Trophoblast cell (in vitro differentiated cells and primary cell): ENCODE results near the gene HS3ST3A1.
A peak's percentile ranks its signal among the peaks of the same experiment; 100 is the strongest.

Experiments used
- DNase-seq, 2 donors: peaks; one replicate each; pipeline ENCODE4 v3.0.0-alpha.2; 2016
- H2AFZ ChIP-seq: 2 replicates; pipeline ENCODE4 v1.6.1; 2013; ENCODE audit warnings: low read length, moderate library complexity, mild to moderate bottlenecking; ENCODE audit not compliant: insufficient read depth, poor library complexity
- H2AK5ac ChIP-seq: 2 replicates; pipeline ENCODE4 v1.6.1; 2013; ENCODE audit warnings: mild to moderate bottlenecking, low read length
- H2BK120ac ChIP-seq: 2 replicates; pipeline ENCODE4 v1.6.1; 2013; ENCODE audit warnings: low read length, mild to moderate bottlenecking, moderate library complexity; ENCODE audit not compliant: insufficient read depth, poor library complexity
- H2BK12ac ChIP-seq: 2 replicates; pipeline ENCODE4 v1.6.1; 2013; ENCODE audit warnings: mild to moderate bottlenecking, low read length, moderate library complexity
- H2BK5ac ChIP-seq: 2 replicates; pipeline ENCODE4 v1.6.1; 2013; ENCODE audit warnings: low read length, low read depth, moderate library complexity, mild to moderate bottlenecking; ENCODE audit not compliant: poor library complexity
- H3K14ac ChIP-seq: 2 replicates; pipeline ENCODE4 v1.6.1; 2013; ENCODE audit warnings: mild to moderate bottlenecking, low read length
- H3K18ac ChIP-seq: 2 replicates; pipeline ENCODE4 v1.6.1; 2013; ENCODE audit warnings: mild to moderate bottlenecking, low read length
- H3K23ac ChIP-seq: 2 replicates; pipeline ENCODE4 v1.6.1; 2013; ENCODE audit warnings: low read length
- H3K27ac ChIP-seq: 2 replicates; pipeline ENCODE4 v1.5.1; 2013; ENCODE audit warnings: low read depth, mild to moderate bottlenecking, inconsistent platforms, low read length, moderate library complexity
- H3K27me3 ChIP-seq: 2 replicates; pipeline ENCODE4 v1.6.1; 2013; ENCODE audit warnings: inconsistent platforms, mild to moderate bottlenecking, low read length, moderate library complexity; ENCODE audit not compliant: insufficient read depth
- H3K36me3 ChIP-seq, 2 experiments: 1 replicate in 1 of 2; 2 replicates in 1 of 2; pipeline ENCODE4 v1.6.1; 2013; ENCODE audit warnings: low read length in 2 of 2, mild to moderate bottlenecking in 2 of 2, moderate library complexity in 1 of 2; ENCODE audit not compliant: insufficient read depth in 2 of 2, control insufficient read depth in 1 of 2
- H3K4ac ChIP-seq: 2 replicates; pipeline ENCODE4 v1.6.1; 2013; ENCODE audit warnings: low read depth, mild to moderate bottlenecking, low read length, moderate library complexity
- H3K4me1 ChIP-seq, 2 experiments: 1 replicate in 1 of 2; 2 replicates in 1 of 2; pipeline ENCODE4 v1.6.1; 2013; ENCODE audit warnings: low read length in 2 of 2, mild to moderate bottlenecking in 2 of 2, moderate library complexity in 1 of 2; ENCODE audit not compliant: insufficient read depth in 2 of 2, control insufficient read depth in 1 of 2
- H3K4me2 ChIP-seq: 2 replicates; pipeline ENCODE4 v1.6.1; 2013; ENCODE audit warnings: inconsistent platforms, mild to moderate bottlenecking, low read length, moderate library complexity
- H3K4me3 ChIP-seq: 2 replicates; pipeline ENCODE4 v1.5.1; 2013; ENCODE audit warnings: mild to moderate bottlenecking, low read depth, low read length, inconsistent platforms
- H3K79me1 ChIP-seq: one replicate; pipeline ENCODE4 v1.6.1; 2013; ENCODE audit warnings: low read length
- H3K79me2 ChIP-seq: 2 replicates; pipeline ENCODE4 v1.6.1; 2013; ENCODE audit warnings: low read length, mild to moderate bottlenecking; ENCODE audit not compliant: control insufficient read depth, insufficient read depth, poor library complexity
- H3K9ac ChIP-seq: 2 replicates; pipeline ENCODE4 v1.6.1; 2013; ENCODE audit warnings: mild to moderate bottlenecking, low read length
- H3K9me3 ChIP-seq: 2 replicates; pipeline ENCODE4 v1.6.1; 2013; ENCODE audit warnings: low read depth, mild to moderate bottlenecking, control low read depth, inconsistent platforms, low read length; ENCODE audit not compliant: insufficient read depth
- H4K12ac ChIP-seq: 2 replicates; pipeline ENCODE4 v1.6.1; 2013; ENCODE audit warnings: low read depth, mild to moderate bottlenecking, low read length, moderate library complexity
- H4K8ac ChIP-seq: 2 replicates; pipeline ENCODE4 v1.6.1; 2013; ENCODE audit warnings: low read depth, mild to moderate bottlenecking, low read length, moderate library complexity
- H4K91ac ChIP-seq: one replicate; pipeline ENCODE4 v1.6.1; 2013; ENCODE audit warnings: low read depth, mild to moderate bottlenecking, low read length, moderate library complexity
- WGBS: extraction: QIAGEN DNeasy Blood & Tissue Kit; methylation state at CpG from one replicate; pipeline ENCODE4 v1.1.7; 2013; ENCODE audit warnings: missing lambda C conversion rate; ENCODE audit not compliant: insufficient read length, insufficient coverage; ENCODE audit errors: extremely low coverage; 5-methylcytosine and 5-hydroxymethylcytosine counted together

Gene HS3ST3A1

DNA sequence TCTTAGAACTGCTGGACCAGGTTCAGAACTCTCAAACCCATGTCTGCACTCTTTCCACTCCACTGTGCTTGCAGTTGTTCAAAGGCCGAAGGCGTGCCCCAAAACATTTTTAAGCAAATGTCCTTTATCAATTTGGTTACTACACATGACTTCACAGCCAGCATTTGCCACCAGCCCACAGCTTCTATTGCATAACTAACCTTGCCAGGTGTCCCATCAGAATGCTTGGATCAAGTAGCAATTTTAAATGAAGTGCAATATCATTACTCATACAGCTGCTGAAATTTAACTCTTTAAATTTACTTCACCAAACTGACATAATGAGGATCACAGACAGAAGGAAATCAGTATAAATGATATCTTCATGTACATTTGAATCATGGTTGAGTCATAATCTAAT, 29.8 kb upstream of the HS3ST3A1 start:
- Histone ChIP-seq H3K18ac (no peak overlapping the region), H3K4me3 (no peak overlapping the region), H2AFZ (no peak overlapping the region), H3K9ac (no peak overlapping the region), H3K4me1 (no peaks in the 10 kb centered on the region), H3K4ac (no peak overlapping the region), H2AK5ac (no peak overlapping the region), H3K36me3 (no peaks in the 10 kb centered on the region), H3K4me2 (no peak overlapping the region), H3K9me3 (no peaks in the 10 kb centered on the region), H2BK5ac (no peak overlapping the region), H3K14ac (no peak overlapping the region), H2BK12ac (no peak overlapping the region), H4K8ac (no peak overlapping the region), H3K23ac (no peak overlapping the region), H2BK120ac (no peak overlapping the region), H3K79me1 (no peaks in the 10 kb centered on the region), H4K12ac (no peak overlapping the region), H4K91ac (no peak overlapping the region), H3K27me3 (no peaks in the 10 kb centered on the region), H3K27ac (no peak overlapping the region), H3K79me2 (no peaks in the 10 kb centered on the region)
- DNase-seq, result peak; percentile 67 to 82
- no CpG with 5 or more reads among the region's 2 CpGs for WGBS

GRCh38 chr17:13626703-13627102, 25.0 kb upstream of the HS3ST3A1 start:
- H2AK5ac ChIP-seq, result no peak overlapping the region
- H3K79me1 ChIP-seq, result no peaks in the 10 kb centered on the region
- no peak overlapping the region for H4K12ac ChIP-seq
- peaks cover 3% of the 10 kb centered on the region for H3K9me3 ChIP-seq
- H3K9ac ChIP-seq, result no peak overlapping the region
- H3K27ac ChIP-seq, result no peak overlapping the region
- no peaks in the 10 kb centered on the region for H3K4me1 ChIP-seq
- no peak overlapping the region for H4K8ac ChIP-seq
- no peak overlapping the region for H3K23ac ChIP-seq
- H2AFZ ChIP-seq, result no peak overlapping the region
- no peak overlapping the region for H3K4me3 ChIP-seq
- H2BK5ac ChIP-seq, result no peak overlapping the region
- WGBS, result no CpG with 5 or more reads among the region's 1 CpG
- H3K14ac ChIP-seq, result no peak overlapping the region
- H3K27me3 ChIP-seq, result no peaks in the 10 kb centered on the region
- no peaks in the 10 kb centered on the region for H3K36me3 ChIP-seq
- no peak overlapping the region for H2BK12ac ChIP-seq
- H2BK120ac ChIP-seq, result no peak overlapping the region
- no peak overlapping the region for H3K4ac ChIP-seq
- no peak overlapping the region for H3K4me2 ChIP-seq
- H3K79me2 ChIP-seq, result no peaks in the 10 kb centered on the region
- no peak for DNase-seq
- H4K91ac ChIP-seq, result no peak overlapping the region
- H3K18ac ChIP-seq, result no peak overlapping the region

DNA sequence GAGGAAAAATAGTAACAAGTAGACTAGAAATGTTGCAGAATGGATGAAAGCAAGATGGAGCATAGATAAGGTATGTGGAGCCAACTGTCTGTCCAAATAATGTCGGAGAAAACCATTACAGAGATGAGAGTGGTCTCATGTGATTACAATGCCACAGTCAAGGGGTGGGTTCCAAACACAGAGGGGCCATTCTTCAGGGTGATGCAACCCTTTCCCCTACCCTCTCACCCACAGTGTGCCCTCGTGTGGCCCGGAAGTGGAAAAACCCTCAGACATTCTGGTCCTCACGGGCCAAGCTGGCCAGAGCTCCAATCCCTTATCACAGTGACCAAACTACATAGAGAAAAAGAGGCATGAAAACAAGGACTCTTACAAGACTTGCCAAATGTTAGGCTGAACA, 17.7 kb upstream of the HS3ST3A1 start:
- no CpG with 5 or more reads among the region's 4 CpGs for WGBS

DNA sequence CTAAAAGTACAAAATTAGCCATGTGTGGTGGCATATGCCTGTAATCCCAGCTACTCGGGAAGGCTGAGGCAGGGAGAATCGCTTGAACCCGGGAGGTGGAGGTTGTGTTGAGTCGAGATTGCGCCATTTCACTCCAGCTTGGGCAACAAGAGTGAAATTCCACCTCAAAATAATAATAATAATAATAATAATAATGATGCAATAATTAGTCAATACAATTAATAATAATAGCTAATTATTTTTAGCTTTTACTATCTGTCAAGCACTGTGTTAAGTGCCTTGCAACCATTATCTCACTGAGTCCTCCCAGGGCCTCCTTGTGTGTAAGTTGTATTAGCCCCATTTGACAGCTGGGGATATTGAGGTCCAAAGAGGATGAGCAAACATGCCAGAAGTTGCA, 14.3 kb upstream of the HS3ST3A1 start:
- no peak overlapping the region for H3K9ac ChIP-seq
- H3K79me2 ChIP-seq, result no peaks in the 10 kb centered on the region
- no peaks in the 10 kb centered on the region for H3K9me3 ChIP-seq
- H4K8ac ChIP-seq, result no peak overlapping the region
- no peak overlapping the region for H4K12ac ChIP-seq
- H3K36me3 ChIP-seq, result no peaks in the 10 kb centered on the region
- H3K4me2 ChIP-seq, result no peak overlapping the region
- H3K27me3 ChIP-seq, result no peaks in the 10 kb centered on the region
- H3K14ac ChIP-seq, result no peak overlapping the region
- H2BK120ac ChIP-seq, result no peak overlapping the region
- H3K79me1 ChIP-seq, result no peaks in the 10 kb centered on the region
- no peak overlapping the region for H3K4ac ChIP-seq
- no peak overlapping the region for H3K18ac ChIP-seq
- H3K27ac ChIP-seq, result no peak overlapping the region
- no CpG with 5 or more reads among the region's 5 CpGs for WGBS
- H3K4me1 ChIP-seq, result no peaks in the 10 kb centered on the region
- no peak overlapping the region for H3K4me3 ChIP-seq
- no peak overlapping the region for H4K91ac ChIP-seq
- no peak for DNase-seq
- no peak overlapping the region for H3K23ac ChIP-seq
- H2BK12ac ChIP-seq, result no peak overlapping the region
- no peak overlapping the region for H2AK5ac ChIP-seq
- no peak overlapping the region for H2BK5ac ChIP-seq
- H2AFZ ChIP-seq, result no peak overlapping the region

More for the DNA sequence above, 17.7 kb upstream of the HS3ST3A1 start:
- Histone ChIP-seq H3K4me2 (no peak overlapping the region), H3K9ac (no peak overlapping the region), H3K23ac (no peak overlapping the region), H3K4ac (no peak overlapping the region), H2AK5ac (no peak overlapping the region), H3K27ac (no peak overlapping the region), H2BK12ac (no peak overlapping the region), H4K8ac (no peak overlapping the region), H4K12ac (no peak overlapping the region), H2BK120ac (no peak overlapping the region), H2AFZ (no peak overlapping the region), H3K9me3 (peaks cover 3% of the 10 kb centered on the region), H3K36me3 (no peaks in the 10 kb centered on the region), H3K4me3 (no peak overlapping the region), H3K27me3 (no peaks in the 10 kb centered on the region), H3K14ac (no peak overlapping the region), H3K4me1 (no peaks in the 10 kb centered on the region), H2BK5ac (no peak overlapping the region), H4K91ac (no peak overlapping the region), H3K79me1 (no peaks in the 10 kb centered on the region), H3K79me2 (no peaks in the 10 kb centered on the region), H3K18ac (no peak overlapping the region)
- no peak for DNase-seq
